ENCODE measurements around the gene PHACTR2.
A peak's percentile ranks its signal among the peaks of the same experiment; 100 is the strongest.

The PHACTR2 gene

GRCh38 chr6:143821359-143821758 lies 143.6 kb downstream of the PHACTR2 start:
- no peak for FAIRE-seq
- DNase-seq (ENCODE audit: insufficient read length, low spot score), result no peak
- TF ChIP-seq PAX5 (IDR thresholded peaks at IDR 0.05; ENCODE audit: insufficient read depth, low read length, severe bottlenecking), result no peak
- TF ChIP-seq POU2F2 (IDR thresholded peaks at IDR 0.05; ENCODE audit: low read depth, low read length), result no peak
- no peak for TF ChIP-seq TAF1 (IDR thresholded peaks at IDR 0.05; ENCODE audit: low read depth, low read length)
- TF ChIP-seq POLR2A (IDR thresholded peaks at IDR 0.05; ENCODE audit: low read depth, low read length), result no peak

- no peak for FAIRE-seq
- no peak for DNase-seq (ENCODE audit: insufficient read length, low spot score)
- TF ChIP-seq SPI1 (IDR thresholded peaks at IDR 0.05; ENCODE audit: low read depth, low read length) (no peak), POU2F2 (IDR thresholded peaks at IDR 0.05; ENCODE audit: low read depth, low read length) (no peak), PAX5 (IDR thresholded peaks at IDR 0.05; ENCODE audit: insufficient read depth, low read length, severe bottlenecking) (no peak), POLR2A (IDR thresholded peaks at IDR 0.05; ENCODE audit: low read depth, low read length) (no peak), POLR2AphosphoS5 (IDR thresholded peaks at IDR 0.05; ENCODE audit: low read depth, low read length) (no peak), TAF1 (IDR thresholded peaks at IDR 0.05; ENCODE audit: low read depth, low read length) (no peak)
Observed at GRCh38 chr6:143822584-143823024, 144.8 kb downstream of the PHACTR2 start.

- TF ChIP-seq POLR2AphosphoS5 (IDR thresholded peaks at IDR 0.05; ENCODE audit: low read depth, low read length) (no peak), POLR2A (IDR thresholded peaks at IDR 0.05; ENCODE audit: low read depth, low read length) (no peak), POU2F2 (IDR thresholded peaks at IDR 0.05; ENCODE audit: low read depth, low read length) (no peak), PAX5 (IDR thresholded peaks at IDR 0.05; ENCODE audit: insufficient read depth, low read length, severe bottlenecking) (no peak), SPI1 (IDR thresholded peaks at IDR 0.05; ENCODE audit: low read depth, low read length) (no peak), TAF1 (IDR thresholded peaks at IDR 0.05; ENCODE audit: low read depth, low read length) (no peak)
- DNase-seq (ENCODE audit: insufficient read length, low spot score) (no peak), FAIRE-seq (no peak)
Observed at GRCh38 chr6:143823548-143823947, 145.8 kb downstream of the PHACTR2 start.

- TF ChIP-seq POLR2A (IDR thresholded peaks at IDR 0.05; ENCODE audit: low read depth, low read length), result no peak
- no peak for TF ChIP-seq PAX5 (IDR thresholded peaks at IDR 0.05; ENCODE audit: insufficient read depth, low read length, severe bottlenecking)
- no peak for TF ChIP-seq POU2F2 (IDR thresholded peaks at IDR 0.05; ENCODE audit: low read depth, low read length)
- no peak for TF ChIP-seq TAF1 (IDR thresholded peaks at IDR 0.05; ENCODE audit: low read depth, low read length)
- no peak for TF ChIP-seq POLR2AphosphoS5 (IDR thresholded peaks at IDR 0.05; ENCODE audit: low read depth, low read length)
- TF ChIP-seq SPI1 (IDR thresholded peaks at IDR 0.05; ENCODE audit: low read depth, low read length), result no peak
- no peak for FAIRE-seq
- no peak for DNase-seq (ENCODE audit: insufficient read length, low spot score)
Observed at GRCh38 chr6:143828572-143828971, 150.8 kb downstream of the PHACTR2 start.

- no peak for TF ChIP-seq SPI1 (IDR thresholded peaks at IDR 0.05; ENCODE audit: low read depth, low read length)
- TF ChIP-seq PAX5 (IDR thresholded peaks at IDR 0.05; ENCODE audit: insufficient read depth, low read length, severe bottlenecking), result no peak
- no peak for FAIRE-seq
- no peak for DNase-seq (ENCODE audit: insufficient read length, low spot score)
Observed at GRCh38 chr6:143836150-143836549, 158.4 kb downstream of the PHACTR2 start.

GRCh38 chr6:143838395-143838794 lies 160.6 kb downstream of the PHACTR2 start:
- TF ChIP-seq POU2F2 (IDR thresholded peaks at IDR 0.05; ENCODE audit: low read depth, low read length), result no peak
- no peak for TF ChIP-seq TAF1 (IDR thresholded peaks at IDR 0.05; ENCODE audit: low read depth, low read length)
- TF ChIP-seq POLR2AphosphoS5 (IDR thresholded peaks at IDR 0.05; ENCODE audit: low read depth, low read length), result no peak
- TF ChIP-seq POLR2A (IDR thresholded peaks at IDR 0.05; ENCODE audit: low read depth, low read length), result no peak
- TF ChIP-seq SPI1 (IDR thresholded peaks at IDR 0.05; ENCODE audit: low read depth, low read length), result no peak
- no peak for TF ChIP-seq PAX5 (IDR thresholded peaks at IDR 0.05; ENCODE audit: insufficient read depth, low read length, severe bottlenecking)
- DNase-seq (ENCODE audit: insufficient read length, low spot score) (no peak), FAIRE-seq (no peak)

- FAIRE-seq (no peak), DNase-seq (ENCODE audit: insufficient read length, low spot score) (no peak)
- no peak for TF ChIP-seq PAX5 (IDR thresholded peaks at IDR 0.05; ENCODE audit: insufficient read depth, low read length, severe bottlenecking)
- no peak for TF ChIP-seq TAF1 (IDR thresholded peaks at IDR 0.05; ENCODE audit: low read depth, low read length)
Observed at GRCh38 chr6:143839196-143839595, 161.4 kb downstream of the PHACTR2 start.

- DNase-seq (ENCODE audit: insufficient read length, low spot score) (no peak), FAIRE-seq (no peak)
- TF ChIP-seq SPI1 (IDR thresholded peaks at IDR 0.05; ENCODE audit: low read depth, low read length) (no peak), POU2F2 (IDR thresholded peaks at IDR 0.05; ENCODE audit: low read depth, low read length) (no peak), POLR2A (IDR thresholded peaks at IDR 0.05; ENCODE audit: low read depth, low read length) (no peak), PAX5 (IDR thresholded peaks at IDR 0.05; ENCODE audit: insufficient read depth, low read length, severe bottlenecking) (no peak), POLR2AphosphoS5 (IDR thresholded peaks at IDR 0.05; ENCODE audit: low read depth, low read length) (no peak), TAF1 (IDR thresholded peaks at IDR 0.05; ENCODE audit: low read depth, low read length) (no peak)
Observed at GRCh38 chr6:143840595-143841265, 163.0 kb downstream of the PHACTR2 start.

GRCh38 chr6:143842461-143842901 lies 164.7 kb downstream of the PHACTR2 start:
- TF ChIP-seq POU2F2 (IDR thresholded peaks at IDR 0.05; ENCODE audit: low read depth, low read length) (no peak), SPI1 (IDR thresholded peaks at IDR 0.05; ENCODE audit: low read depth, low read length) (no peak), POLR2A (IDR thresholded peaks at IDR 0.05; ENCODE audit: low read depth, low read length) (no peak)
- DNase-seq (ENCODE audit: insufficient read length, low spot score) (no peak), FAIRE-seq (no peak)

- TF ChIP-seq SPI1 (IDR thresholded peaks at IDR 0.05; ENCODE audit: low read depth, low read length), result no peak
- peak; percentile 91 for TF ChIP-seq POLR2A (IDR thresholded peaks at IDR 0.05; ENCODE audit: low read depth, low read length)
- peak; percentile 86; the same call in 1 of the 2 replicates for TF ChIP-seq POLR2AphosphoS5 (IDR thresholded peaks at IDR 0.05; ENCODE audit: low read depth, low read length)
- no peak for TF ChIP-seq PAX5 (IDR thresholded peaks at IDR 0.05; ENCODE audit: insufficient read depth, low read length, severe bottlenecking)
- TF ChIP-seq POU2F2 (IDR thresholded peaks at IDR 0.05; ENCODE audit: low read depth, low read length), result peak; percentile 58
- TF ChIP-seq TAF1 (IDR thresholded peaks at IDR 0.05; ENCODE audit: low read depth, low read length), result peak; percentile 76
- FAIRE-seq, result peak; percentile 98
- DNase-seq (ENCODE audit: insufficient read length, low spot score), result peak; percentile 91
Observed at GRCh38 chr6:143842902-143843676, 165.3 kb downstream of the PHACTR2 start, which contains the start of gene LTV1. Gene LTV1 (plus strand): TSS chr6:143843338. CDS start chr6:143843478, 140 bp downstream.
